Adrenal gland (tissue), 12 donors: ENCODE results near the gene QSER1. TPM values are rescaled to one million over a fixed set of nuclear protein-coding genes. Genes with fewer than 3 reads are reported as not detected.

Source experiments
- DNase-seq, 7 donors: peaks; one replicate each; pipeline ENCODE4 v3.0.0-alpha.2; 2019 to 2020
- H3K27ac ChIP-seq, 5 donors: fragments of 200-600 bp; sonication (generic) in 4 of 5; 1 replicate in 3 of 5; 2 replicates in 2 of 5; pipeline versions ENCODE4 v1.5.1 to v1.8.0; 2016 to 2020; ENCODE audit warnings: mild to moderate bottlenecking in 1 of 5
- H3K27me3 ChIP-seq: fragments of 200-600 bp; 2 replicates; pipeline ENCODE4 v1.8.0; 2021
- H3K36me3 ChIP-seq, 2 donors: fragments of 200-600 bp; replicated peaks in 1 of 2; 1 replicate in 1 of 2; 2 replicates in 1 of 2; pipeline versions ENCODE4 v1.5.1 to v1.8.0; 2018 to 2022
- H3K4me1 ChIP-seq, 2 donors: fragments of 200-600 bp; replicated peaks in 1 of 2; 1 replicate in 1 of 2; 2 replicates in 1 of 2; pipeline versions ENCODE4 v1.5.1 to v1.8.0; 2018 to 2021
- H3K4me3 ChIP-seq, 4 donors: fragments of 200-600 bp; sonication (generic) in 3 of 4; one replicate each; pipeline ENCODE4 v1.5.1; 2016 to 2018
- H3K9me3 ChIP-seq, 3 donors: fragments of 200-600 bp; sonication (generic) in 1 of 3; replicated peaks in 1 of 3; 1 replicate in 2 of 3; 2 replicates in 1 of 3; pipeline versions ENCODE4 v1.5.1 to v1.8.0; 2016 to 2021
- CTCF ChIP-seq, 6 experiments: fragments of 450-650 bp in 4 of 6; fragments of 200-600 bp in 2 of 6; sonication (generic) in 1 of 6; IDR thresholded peaks; 1 replicate in 5 of 6; 2 replicates in 1 of 6; pipeline versions ENCODE4 v1.5.1 to v1.8.0; 2016 to 2021; ENCODE audit warnings: antibody characterized with exemption in 6 of 6, mild to moderate bottlenecking in 2 of 6, moderate library complexity in 1 of 6
- POLR2A ChIP-seq, 2 donors: fragments of 450-650 bp; IDR thresholded peaks; one replicate each; pipeline ENCODE4 v1.6.1; 2017; ENCODE audit warnings: antibody characterized with exemption in 2 of 2, mild to moderate bottlenecking in 2 of 2, moderate library complexity in 1 of 2
- WGBS, 4 donors: extraction: QIAGEN DNeasy Blood & Tissue Kit in 2 of 4; methylation state at CpG; one replicate each; pipeline versions ENCODE4 v1.1.5 to v1.1.7; 2013 to 2017; 5-methylcytosine and 5-hydroxymethylcytosine counted together
- intact Hi-C, 2 donors: fragments of 100-400 bp; cut with DNase I; formaldehyde crosslinking; loops; one replicate each; pipeline versions ENCODE4 v1.14.1 to v1.15.0; 2022 to 2023
- polyA plus RNA-seq, 3 donors: library from polyadenylated mRNA; stranded (reverse); fragments of 200-250 nt in 2 of 3; fragments of 350-450 nt in 1 of 3; fragmentation: Illumina TruSeq in 1 of 3; extraction: RNeasy Lipid Tissue Mini Kit (QIAGEN cat#74804) in 1 of 3; gene quantifications; one replicate each; pipeline ENCODE4 v1.2.3, GENCODE V29; 2013 to 2014
- total RNA-seq, 9 donors: library from RNA; depleted of rRNA in 4 of 9; stranded (reverse); fragments of >200 nt in 4 of 9; fragments of 120-200 nt in 1 of 9; fragmentation: NEBNext Ultra II Directional in 1 of 9; extraction: Animal tissue kit (Norgen Biotek cat#: 25700) in 1 of 9; gene quantifications; one replicate each; pipeline versions ENCODE4 v1.1.0 to v1.2.4, GENCODE V29; 2013 to 2023
- donor health status: healthy with polysubstance abuse.
- donor health status: Bipolar disorder and iron deficiency.
- donor health status: DM: yes; HTN: yes; CAD: no.
- donor health status: DM: no; HTN: no; CAD: no.
- donor health status: DM: no; HTN: no; CAD: no.
- donor health status: DM: yes; HTN: yes; CAD: no.

Gene QSER1
- total and polyA plus RNA-seq, 12 donors: 2.4 to 27.2 (median 18.9) TPM

DNA sequence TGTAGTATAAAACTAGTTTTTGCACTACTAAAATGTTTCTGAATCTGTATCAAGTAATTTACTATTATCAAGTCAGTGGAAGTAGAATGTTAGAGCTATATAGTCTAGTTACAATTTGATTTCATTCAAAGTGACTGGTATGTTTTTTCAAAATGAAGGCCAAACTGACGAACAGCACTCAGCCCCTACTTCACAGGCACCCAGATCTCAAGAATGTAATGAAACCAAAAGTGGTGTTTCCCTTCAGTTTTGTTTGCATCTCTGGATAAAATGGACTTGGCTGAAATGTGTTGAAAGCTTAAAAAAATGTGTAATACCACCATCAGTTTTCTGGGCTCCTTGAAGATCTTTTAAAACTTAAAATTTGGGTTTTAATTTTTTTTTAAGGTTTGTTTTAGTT lies 46.4 kb downstream of the QSER1 start:
- H3K27ac ChIP-seq: no peak overlapping the region
- H3K27me3 ChIP-seq: no peaks in the 10 kb centered on the region
- H3K9me3 ChIP-seq: no peaks in the 10 kb centered on the region
- H3K4me1 ChIP-seq: peaks cover 4 to 7% of the 10 kb centered on the region in 2 donors
- no peaks in the 10 kb centered on the region for H3K36me3 ChIP-seq
- WGBS, 4 donors: 53 to 72% (median 67%) methylated on average over 1 of the region's 1 CpG
- intact Hi-C loops: no loop called here
- TF ChIP-seq POLR2A (IDR thresholded peaks at IDR 0.05): no peak
- no peak for TF ChIP-seq CTCF (IDR thresholded peaks at IDR 0.05)
- DNase-seq: no peak
- no peak overlapping the region for H3K4me3 ChIP-seq

DNA sequence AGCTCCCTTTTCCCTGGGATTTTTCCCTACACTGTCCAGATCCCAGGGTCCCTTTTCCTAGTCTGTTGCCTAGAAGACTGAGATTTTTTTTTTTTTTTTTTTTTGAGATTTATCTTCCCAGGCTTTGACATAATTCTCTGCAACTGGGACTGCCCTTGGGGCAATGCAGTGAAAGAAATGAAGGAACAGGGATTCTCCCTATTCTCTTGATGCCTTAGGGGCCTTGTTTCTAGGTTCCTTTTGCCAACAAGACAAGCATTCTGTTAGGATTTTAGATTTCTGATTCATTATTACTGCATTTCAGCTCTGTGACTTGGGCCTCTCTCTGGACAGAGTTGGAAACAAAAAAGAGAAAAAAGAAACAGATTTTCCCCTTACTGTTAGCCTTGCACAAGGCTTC lies 47.3 kb downstream of the QSER1 start:
- H3K9me3 ChIP-seq: no peaks in the 10 kb centered on the region
- no peaks in the 10 kb centered on the region for H3K27me3 ChIP-seq
- no peak for DNase-seq
- H3K4me3 ChIP-seq: no peak overlapping the region
- H3K27ac ChIP-seq: no peak overlapping the region
- H3K36me3 ChIP-seq: no peaks in the 10 kb centered on the region
- TF ChIP-seq CTCF (IDR thresholded peaks at IDR 0.05) (no peak), POLR2A (IDR thresholded peaks at IDR 0.05) (no peak)
- intact Hi-C loops: no loop called here
- peaks cover 4 to 7% of the 10 kb centered on the region in 2 donors for H3K4me1 ChIP-seq

- Histone ChIP-seq H3K27me3 (no peaks in the 10 kb centered on the region), H3K9me3 (no peaks in the 10 kb centered on the region), H3K27ac (no peak overlapping the region), H3K4me3 (no peak overlapping the region), H3K4me1 (peaks cover 4 to 7% of the 10 kb centered on the region in 2 donors), H3K36me3 (no peaks in the 10 kb centered on the region)
- 57 to 85% (median 76%) methylated on average over 1 of the region's 1 CpG for WGBS, 4 donors
- no peak for DNase-seq
- TF ChIP-seq POLR2A (IDR thresholded peaks at IDR 0.05) (no peak), CTCF (IDR thresholded peaks at IDR 0.05) (no peak)
- intact Hi-C loops: no loop called here
Measured at GRCh38 chr11:32940865-32941264, 48.3 kb downstream of the QSER1 start.

- Histone ChIP-seq H3K4me1 (no peaks in the 10 kb centered on the region), H3K27ac (no peak overlapping the region), H3K27me3 (no peaks in the 10 kb centered on the region), H3K9me3 (peaks cover 0 to 8% (median 0%) of the 10 kb centered on the region in 3 donors), H3K4me3 (no peak overlapping the region), H3K36me3 (no peaks in the 10 kb centered on the region)
- TF ChIP-seq POLR2A (IDR thresholded peaks at IDR 0.05) (no peak), CTCF (IDR thresholded peaks at IDR 0.05) (no peak)
- intact Hi-C loops: no loop called here
- no peak for DNase-seq
- 74 to 93% (median 86%) methylated on average over 2 of the region's 2 CpGs for WGBS, 4 donors
Measured at GRCh38 chr11:32947978-32948377, 55.4 kb downstream of the QSER1 start.
